Thyroid gland (tissue), 4 donors: ENCODE data around the gene CDYL.

Experiments used
- CTCF ChIP-seq, 6 experiments: fragments of 200-600 bp in 3 of 6; fragments of 450-650 bp in 3 of 6; sonication (generic) in 3 of 6; IDR thresholded peaks; one replicate each; pipeline ENCODE4 v1.5.1; 2016 to 2019; ENCODE audit warnings: antibody characterized with exemption in 6 of 6, mild to moderate bottlenecking in 2 of 6, inconsistent platforms in 1 of 6, moderate library complexity in 1 of 6
- POLR2A ChIP-seq, 2 donors: fragments of 450-650 bp; IDR thresholded peaks; one replicate each; pipeline ENCODE4 v1.6.1; 2017; ENCODE audit warnings: antibody characterized with exemption in 2 of 2, mild to moderate bottlenecking in 2 of 2, moderate library complexity in 1 of 2

- no peak for TF ChIP-seq CTCF (IDR thresholded peaks at IDR 0.05)
- TF ChIP-seq POLR2A (IDR thresholded peaks at IDR 0.05) = no peak
Measured at GRCh38 chr6:4816904-4817303, 40.7 kb downstream of the CDYL start.
